ENCODE results near the gene EMC9.

Gene EMC9, protein sequence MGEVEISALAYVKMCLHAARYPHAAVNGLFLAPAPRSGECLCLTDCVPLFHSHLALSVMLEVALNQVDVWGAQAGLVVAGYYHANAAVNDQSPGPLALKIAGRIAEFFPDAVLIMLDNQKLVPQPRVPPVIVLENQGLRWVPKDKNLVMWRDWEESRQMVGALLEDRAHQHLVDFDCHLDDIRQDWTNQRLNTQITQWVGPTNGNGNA

GRCh38 chr14:24141097-24141880, at the start of gene EMC9:
EMC9 (minus strand) TSS chr14:24141591; CDS start chr14:24141304, 287 bp downstream.
- DNase-seq (ENCODE audit: low read depth in 2 of 2), result peak; percentile 100

- DNase-seq (ENCODE audit: low read depth in 2 of 2), result no peak
These were observed 49.0 kb upstream of the EMC9 start for GRCh38 chr14:24190416-24190815.

- no peak for DNase-seq (ENCODE audit: low read depth in 2 of 2)
These were observed 48.1 kb upstream of the EMC9 start for GRCh38 chr14:24189460-24189859.

DNA sequence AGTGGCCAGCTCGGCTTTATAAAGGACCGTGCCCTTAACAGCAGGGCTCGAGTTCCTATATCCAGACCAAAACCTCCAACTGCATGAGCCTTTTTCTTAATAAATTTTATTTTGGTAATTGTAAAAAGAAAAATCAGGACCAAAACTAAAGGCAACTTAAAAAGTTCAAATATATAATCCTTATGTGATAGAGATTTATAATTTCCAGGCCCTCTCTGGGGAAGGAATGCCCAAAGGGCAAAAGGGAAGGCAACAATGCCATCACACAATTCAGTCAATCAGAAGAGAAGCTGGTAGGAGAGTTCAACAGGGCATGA, 47.6 kb upstream of the EMC9 start:
- DNase-seq (ENCODE audit: low read depth in 2 of 2), result no peak

DNA sequence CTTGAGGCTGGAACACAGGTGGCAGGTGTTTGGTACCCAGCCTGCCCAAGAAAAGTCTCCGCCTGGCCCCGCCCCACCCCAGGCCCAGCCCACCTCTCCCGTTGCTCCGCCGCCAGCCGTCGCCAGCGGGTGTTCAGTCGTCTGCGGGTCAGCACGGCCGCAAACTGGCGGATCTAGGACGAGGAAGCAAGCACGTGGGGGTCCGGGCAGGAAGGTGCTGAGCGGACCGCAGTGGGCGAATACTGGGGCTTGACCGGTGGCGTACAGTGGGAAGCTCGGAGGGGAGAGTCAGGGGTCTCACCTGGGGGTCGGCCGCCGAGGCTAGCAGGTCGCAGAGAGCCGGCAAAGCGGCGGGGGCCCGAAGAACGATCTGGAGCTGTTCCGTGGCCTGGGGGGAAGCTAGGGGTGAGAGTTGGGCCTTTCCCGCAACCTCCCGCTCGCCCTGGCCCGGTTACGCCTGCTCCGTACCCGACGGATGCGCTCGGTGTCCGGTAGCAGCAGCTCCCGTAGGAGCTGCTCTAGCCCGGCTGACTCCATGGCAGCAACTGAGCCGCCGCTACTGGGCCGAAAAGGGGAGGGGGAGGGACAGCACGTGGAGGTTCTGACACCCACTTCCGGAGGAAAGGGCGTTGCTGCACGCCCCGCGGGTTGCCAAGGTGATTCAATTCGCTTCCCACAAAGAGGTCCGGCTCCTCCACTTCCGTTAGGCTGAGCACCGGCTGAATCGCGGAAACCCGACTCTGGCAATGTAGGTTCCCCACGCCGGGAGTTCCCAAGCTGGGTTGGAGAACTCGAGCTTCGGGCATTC, 47.1 kb upstream of the EMC9 start, which contains the start of gene IPO4:
Gene IPO4, minus strand, starts transcription at position 566 of the 808 bp plus-strand sequence. Its CDS starts 29 bp downstream, at position 537.
- DNase-seq (ENCODE audit: low read depth in 2 of 2), result peak; percentile 89

GRCh38 chr14:24187539-24187915, 46.1 kb upstream of the EMC9 start:
- DNase-seq (ENCODE audit: low read depth in 2 of 2), result no peak

DNA sequence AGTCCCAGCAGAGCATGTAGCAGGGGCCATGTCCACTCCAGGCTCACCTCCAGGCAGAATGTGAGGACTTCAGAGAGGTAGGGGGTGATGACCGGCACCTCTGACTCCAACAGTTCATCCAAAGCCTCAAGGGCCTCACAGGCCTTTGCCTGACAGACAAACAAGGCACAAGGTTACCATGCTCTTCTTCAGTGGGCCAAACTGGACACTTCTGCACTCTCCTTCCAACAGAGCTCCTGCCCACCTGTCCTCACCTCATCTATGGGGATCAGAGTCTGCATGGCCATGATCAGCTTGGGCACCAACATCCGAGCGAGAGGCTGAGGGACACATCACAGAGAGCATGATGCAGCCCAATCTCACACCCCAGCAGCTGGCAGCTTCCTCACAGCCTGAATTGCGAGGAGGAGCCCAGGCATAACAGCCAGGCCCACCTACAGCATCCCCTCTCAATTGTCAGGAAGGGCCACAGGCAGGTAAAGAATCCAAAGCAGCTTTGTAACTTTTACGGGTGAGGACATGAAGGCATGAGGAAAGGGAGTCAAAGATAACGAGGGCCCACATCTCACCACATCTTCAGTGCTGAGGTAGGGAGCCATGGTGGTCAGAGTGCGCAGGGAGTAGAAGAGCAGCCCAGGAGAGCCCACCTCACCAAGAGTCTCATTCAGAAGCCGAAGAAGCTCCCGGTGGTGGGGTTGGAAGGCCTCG, 45.6 kb upstream of the EMC9 start:
- DNase-seq (ENCODE audit: low read depth in 2 of 2), result no peak

DNA sequence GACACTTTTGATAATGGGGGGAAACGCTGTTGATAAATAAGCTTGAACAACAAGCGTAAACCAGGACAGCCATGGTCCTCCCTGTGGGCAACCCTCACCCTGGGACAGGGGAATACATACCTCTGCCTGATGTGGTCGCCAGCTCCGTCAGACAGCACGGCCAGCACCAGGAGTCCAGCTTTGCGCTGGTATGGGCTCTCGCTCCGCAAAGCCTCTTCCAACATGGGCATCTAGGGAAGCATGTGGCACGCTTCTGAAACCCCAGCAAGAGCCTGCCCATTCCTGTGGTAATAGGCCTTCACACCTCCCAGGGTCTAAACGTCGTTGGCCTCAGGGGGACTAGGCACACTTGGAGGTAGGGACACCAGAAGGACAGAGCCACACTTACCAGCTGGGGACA, 44.4 kb upstream of the EMC9 start:
- no peak for DNase-seq (ENCODE audit: low read depth in 2 of 2)

GRCh38 chr14:24185026-24185425, 43.6 kb upstream of the EMC9 start:
- no peak for DNase-seq (ENCODE audit: low read depth in 2 of 2)

DNA sequence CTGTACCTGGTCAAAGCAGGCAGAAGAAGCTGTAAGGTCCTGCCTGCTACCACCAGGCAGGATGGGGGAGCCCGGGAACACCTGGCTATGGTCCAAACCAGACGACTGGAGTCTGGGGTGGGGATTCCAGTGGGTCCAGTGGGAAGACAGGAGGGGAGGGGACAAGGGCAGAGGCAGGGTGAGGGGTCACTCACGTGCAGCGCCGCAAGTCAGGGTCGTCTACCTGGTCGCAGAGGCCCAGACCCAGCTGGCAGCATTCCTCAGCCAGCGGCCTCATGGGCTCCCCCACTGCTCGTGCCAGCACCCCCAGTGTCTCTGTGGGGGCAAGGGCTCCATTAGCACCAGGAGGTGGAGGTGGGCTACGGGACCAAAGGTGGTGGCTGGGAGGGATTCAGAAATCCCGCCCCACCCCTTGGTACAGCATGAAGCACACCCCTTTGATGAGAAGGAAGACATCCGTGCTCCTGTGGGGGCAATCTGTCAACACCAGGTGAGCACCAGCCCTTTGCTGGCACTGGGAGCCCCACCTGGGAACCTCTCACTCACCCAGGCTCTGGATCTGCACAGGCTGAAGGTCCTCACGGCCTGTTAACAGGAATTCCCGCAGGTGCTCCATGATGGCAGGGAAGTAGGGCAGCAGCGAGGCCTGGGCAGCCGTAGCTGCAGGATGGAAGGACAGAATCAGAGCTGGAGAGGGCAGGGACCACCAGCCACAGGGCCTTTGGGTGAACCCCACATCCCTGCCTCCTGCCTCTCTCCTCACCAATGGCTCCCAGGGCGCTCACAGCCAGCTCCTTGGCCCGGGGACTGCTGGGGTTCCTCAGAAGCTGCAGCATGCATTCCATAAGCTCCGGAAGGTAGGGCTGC, 42.9 kb upstream of the EMC9 start:
- no peak for DNase-seq (ENCODE audit: low read depth in 2 of 2)

GRCh38 chr14:24183014-24183481, 41.7 kb upstream of the EMC9 start:
- no peak for DNase-seq (ENCODE audit: low read depth in 2 of 2)

- no peak for DNase-seq (ENCODE audit: low read depth in 2 of 2)
These were observed 40.9 kb upstream of the EMC9 start for GRCh38 chr14:24182110-24182882.

DNA sequence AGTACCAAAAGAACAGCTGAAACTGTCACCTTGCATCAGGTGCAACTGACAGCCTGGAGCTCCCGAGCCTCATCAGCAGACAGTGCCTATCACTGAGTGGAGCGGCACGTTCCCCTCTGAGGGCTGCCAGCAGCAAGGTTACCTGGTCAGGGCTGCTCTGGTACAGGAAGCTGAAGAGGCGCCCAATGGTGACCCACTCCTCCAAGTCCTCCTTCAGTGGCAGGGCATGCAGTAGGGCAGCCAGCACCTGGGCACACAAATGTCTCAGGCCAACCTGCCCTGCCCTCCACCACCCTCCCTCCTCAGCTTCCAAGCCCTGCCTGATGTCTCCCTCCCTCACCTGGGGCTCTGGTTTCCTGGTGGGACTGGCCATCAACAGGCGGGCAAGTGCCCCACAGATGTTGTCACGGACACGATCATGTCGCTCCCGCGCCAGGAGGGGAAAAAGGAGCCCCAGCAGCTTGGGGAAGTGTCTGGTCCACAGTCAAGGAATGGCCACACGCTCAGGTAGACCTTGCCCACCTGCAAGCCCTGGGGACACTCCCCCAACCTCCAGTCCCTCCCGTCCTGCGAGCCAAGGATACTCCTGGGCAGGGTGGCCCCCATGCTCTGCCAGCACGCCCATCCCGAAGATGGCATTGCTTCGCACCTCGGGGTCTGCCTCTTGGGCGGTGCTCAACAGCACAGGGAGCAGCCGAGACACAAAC, 40.1 kb upstream of the EMC9 start:
- no peak for DNase-seq (ENCODE audit: low read depth in 2 of 2)

GRCh38 chr14:24179961-24180796, 38.8 kb upstream of the EMC9 start:
- no peak for DNase-seq (ENCODE audit: low read depth in 2 of 2)

DNA sequence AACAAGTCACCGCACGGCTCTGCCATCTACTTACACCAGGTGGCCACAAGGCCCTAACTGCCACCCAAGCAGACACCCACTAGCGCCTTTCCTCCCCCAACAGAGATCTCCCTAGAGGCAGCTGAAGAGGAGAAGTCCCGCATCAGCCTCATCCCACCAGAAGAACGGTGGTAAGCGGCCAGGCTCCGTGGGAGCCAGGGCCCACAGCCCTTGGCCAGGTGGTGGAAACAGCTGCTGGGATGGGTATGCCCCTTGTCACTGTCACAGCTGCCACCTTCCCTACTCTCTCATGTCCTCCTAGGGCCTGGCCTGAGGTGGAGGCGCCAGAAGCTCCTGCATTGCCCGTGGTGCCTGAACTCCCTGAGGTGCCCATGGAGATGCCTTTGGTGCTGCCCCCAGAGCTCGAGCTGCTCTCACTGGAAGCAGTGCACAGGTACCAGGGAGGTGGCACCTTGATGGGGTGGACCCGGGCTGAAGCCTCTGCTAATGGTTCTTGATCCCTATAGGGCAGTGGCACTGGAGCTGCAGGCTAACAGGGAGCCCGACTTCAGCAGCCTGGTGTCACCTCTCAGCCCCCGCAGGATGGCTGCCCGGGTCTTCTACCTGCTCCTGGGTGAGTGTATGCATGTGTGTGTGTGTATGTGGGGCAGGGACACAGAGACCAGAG, 38.0 kb upstream of the EMC9 start:
- DNase-seq (ENCODE audit: low read depth in 2 of 2), result no peak

DNA sequence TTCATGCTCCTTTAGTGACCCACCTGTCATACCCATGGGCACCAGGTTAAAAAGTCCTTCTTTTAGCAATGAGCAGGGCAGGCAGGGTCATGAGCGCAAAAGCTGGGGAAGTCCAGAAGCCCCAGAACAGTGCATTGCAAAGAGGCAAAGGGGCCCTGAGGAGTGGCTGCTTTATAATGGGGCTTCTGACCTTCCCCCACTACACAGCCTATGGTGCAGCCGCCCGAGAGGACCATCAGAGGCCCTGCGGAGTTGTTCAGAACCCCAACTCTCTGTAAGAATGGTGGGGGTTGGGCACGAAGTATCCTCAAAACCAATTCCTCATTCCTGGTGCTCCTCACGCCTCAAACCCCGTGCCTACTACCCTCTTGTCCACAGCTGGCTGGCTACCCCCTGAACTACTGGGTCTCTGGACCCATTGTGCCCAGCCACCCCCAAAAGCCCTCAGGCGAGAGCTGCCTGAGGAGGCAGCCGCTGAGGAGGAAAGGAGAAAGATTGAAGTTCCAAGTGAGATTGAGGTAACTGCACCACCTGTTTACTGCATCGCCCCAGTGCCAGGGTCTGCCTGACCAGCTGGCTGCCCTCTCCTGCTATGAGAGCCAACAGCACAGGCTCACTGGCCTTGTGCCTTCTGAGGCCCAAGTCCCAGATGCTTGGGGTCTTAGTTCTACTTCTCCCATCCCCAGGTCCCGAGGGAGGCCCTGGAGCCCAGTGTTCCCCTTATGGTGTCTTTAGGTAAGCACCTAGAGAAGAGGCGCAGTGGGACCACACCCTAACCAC, 37.2 kb upstream of the EMC9 start:
- DNase-seq (ENCODE audit: low read depth in 2 of 2), result no peak

GRCh38 chr14:24177891-24178290, 36.5 kb upstream of the EMC9 start:
- DNase-seq (ENCODE audit: low read depth in 2 of 2), result no peak

All from stimulated activated CD8-positive, alpha-beta memory T cell treated with anti-CD3 and anti-CD28 coated beads, Interleukin-2, amount 100 ng/mL, for 48 hours (primary cell).